NCI-H2081 treated with DMSO at 0.1 percent for 48 hours (cell line): ENCODE data around the gene OR2T8.
"Not testable (repeated sequence)": the region's sequence is repeated elsewhere in the genome, so short reads cannot be mapped to it uniquely, and the experiment has no call there.

ENCODE experiments used
- DNase-seq: peaks from one replicate; lab custom pipeline; 2025; lab: John Stamatoyannopoulos, UW

Gene OR2T8, protein sequence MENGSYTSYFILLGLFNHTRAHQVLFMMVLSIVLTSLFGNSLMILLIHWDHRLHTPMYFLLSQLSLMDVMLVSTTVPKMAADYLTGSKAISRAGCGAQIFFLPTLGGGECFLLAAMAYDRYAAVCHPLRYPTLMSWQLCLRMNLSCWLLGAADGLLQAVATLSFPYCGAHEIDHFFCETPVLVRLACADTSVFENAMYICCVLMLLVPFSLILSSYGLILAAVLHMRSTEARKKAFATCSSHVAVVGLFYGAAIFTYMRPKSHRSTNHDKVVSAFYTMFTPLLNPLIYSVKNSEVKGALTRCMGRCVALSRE

DNA sequence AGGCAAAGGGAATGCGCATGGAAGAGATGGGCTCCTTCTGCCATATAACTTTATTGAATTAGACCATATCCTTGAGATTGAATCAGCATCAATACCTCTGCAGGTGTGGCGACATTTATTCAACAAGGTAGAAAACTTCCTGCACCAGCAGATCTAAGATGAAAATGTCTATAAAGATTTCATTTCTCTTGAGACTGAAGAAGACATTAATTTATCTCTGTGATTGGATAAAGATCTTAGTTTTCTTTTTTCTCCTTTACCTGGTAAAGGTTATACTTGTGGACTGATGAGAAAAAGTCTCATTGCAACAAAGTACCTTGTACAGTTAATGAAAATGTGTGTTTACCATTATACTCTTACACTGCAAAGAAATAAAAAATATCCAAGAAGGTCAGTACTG is at the start of gene OR2T8:
Gene OR2T8, plus strand, starts transcription at position 301 of the 400 bp plus-strand sequence. CDS start 766 bp downstream, outside the sequence.
- no peak for DNase-seq

DNA sequence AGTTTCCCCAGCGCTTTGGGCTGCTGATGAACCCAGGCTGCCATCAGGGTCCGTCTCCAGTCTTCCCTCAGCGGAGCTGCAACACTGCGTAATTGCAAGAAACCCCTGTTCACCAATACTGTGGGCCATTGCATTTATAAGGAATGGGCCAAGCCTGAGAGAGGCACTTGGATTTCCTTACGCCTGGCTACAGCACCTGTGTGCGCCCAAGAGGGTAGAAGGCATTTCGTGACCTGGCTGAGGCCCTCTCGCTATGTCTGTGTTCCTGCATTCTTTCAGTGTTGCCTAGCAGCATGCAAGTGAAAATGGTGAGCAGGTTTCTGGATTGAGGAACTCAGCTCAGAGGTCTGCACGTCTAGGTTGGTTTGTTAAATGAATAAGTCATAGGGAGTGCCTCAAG is 36.7 kb upstream of the OR2T8 start:
- DNase-seq, result no peak

GRCh38 chr1:247884797-247885413 is 35.1 kb upstream of the OR2T8 start:
- no peak for DNase-seq

- no peak for DNase-seq
Measured at GRCh38 chr1:247895163-247895637, 24.9 kb upstream of the OR2T8 start, which contains the start of gene OR2W3. Gene OR2W3 (plus strand): TSS chr1:247895587. CDS start chr1:247895587, 0 bp downstream.

DNA sequence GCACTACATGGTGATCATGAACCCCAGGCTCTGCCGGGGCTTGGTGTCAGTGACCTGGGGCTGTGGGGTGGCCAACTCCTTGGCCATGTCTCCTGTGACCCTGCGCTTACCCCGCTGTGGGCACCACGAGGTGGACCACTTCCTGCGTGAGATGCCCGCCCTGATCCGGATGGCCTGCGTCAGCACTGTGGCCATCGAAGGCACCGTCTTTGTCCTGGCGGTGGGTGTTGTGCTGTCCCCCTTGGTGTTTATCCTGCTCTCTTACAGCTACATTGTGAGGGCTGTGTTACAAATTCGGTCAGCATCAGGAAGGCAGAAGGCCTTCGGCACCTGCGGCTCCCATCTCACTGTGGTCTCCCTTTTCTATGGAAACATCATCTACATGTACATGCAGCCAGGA is 24.1 kb upstream of the OR2T8 start:
- no peak for DNase-seq

DNA sequence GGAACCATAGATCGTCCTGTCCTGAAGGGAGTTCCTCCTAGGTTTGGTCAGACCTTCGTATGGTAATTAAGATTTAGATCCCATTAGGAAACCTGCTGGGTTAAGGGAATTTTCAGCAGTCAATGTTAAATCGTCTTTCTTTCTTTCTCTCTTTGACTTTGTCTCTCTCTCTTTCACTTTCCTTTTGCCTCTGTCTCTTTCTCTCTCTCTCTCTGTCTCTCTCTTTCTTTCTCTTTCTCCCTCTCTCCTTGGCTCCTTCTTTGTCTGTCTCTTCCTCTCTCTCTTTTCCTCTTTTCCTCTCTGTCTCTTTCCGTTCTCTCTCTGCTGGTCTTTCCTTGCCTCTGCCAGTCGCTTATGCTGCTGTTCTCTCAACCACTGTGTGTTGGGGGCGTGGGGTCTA is 15.9 kb upstream of the OR2T8 start:
- no peak for DNase-seq

DNA sequence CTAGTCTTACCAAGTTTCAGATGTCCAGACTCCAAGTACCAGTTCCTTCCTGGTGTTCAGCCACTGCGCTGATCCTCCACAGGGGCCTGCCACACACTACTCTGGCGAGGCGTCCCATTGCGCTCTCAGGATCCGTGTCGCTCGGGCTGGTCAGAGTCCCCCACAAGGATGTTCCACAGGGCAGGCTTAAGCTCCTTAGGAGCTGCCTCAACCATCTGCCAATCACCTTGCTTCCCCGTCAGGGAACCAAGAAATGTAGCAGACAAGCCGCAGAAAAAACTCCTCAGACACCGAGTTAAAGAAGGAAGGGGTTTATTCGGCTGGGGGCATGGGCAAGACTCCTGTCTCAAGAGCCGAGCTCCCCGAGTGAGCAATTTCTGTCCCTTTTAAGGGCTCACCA is 14.9 kb upstream of the OR2T8 start:
- DNase-seq, result no peak

DNA sequence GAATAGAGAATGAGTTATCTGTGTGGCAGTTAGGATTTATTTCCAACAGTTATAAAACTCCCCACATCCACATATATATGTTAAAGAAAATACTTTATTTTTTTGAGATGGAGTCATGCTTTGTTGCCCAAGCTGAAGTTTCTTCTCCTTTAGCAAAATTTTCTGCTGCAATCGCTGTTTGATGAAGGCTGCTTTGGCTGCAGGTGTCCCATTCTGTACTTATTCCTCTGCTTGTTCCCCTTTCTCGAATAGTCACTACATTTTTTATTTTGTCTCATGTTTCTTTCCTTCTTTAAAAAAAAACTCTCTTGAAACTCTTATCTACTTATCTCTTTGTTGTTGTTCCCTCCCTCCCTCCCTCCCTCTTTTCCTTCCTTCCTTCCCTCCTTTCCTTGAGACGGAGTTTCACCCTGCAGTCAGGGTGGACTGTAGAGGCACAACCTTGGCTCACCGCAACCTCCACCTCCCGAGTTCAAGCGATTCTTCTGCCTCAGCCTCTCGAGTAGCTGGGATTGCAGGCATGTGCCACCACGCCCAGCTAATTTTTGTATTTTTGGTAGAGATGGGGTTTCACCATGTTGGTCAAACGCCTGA is 14.0 kb upstream of the OR2T8 start:
- no peak for DNase-seq

- no peak for DNase-seq
Measured at GRCh38 chr1:247906504-247907047, 13.5 kb upstream of the OR2T8 start.

DNA sequence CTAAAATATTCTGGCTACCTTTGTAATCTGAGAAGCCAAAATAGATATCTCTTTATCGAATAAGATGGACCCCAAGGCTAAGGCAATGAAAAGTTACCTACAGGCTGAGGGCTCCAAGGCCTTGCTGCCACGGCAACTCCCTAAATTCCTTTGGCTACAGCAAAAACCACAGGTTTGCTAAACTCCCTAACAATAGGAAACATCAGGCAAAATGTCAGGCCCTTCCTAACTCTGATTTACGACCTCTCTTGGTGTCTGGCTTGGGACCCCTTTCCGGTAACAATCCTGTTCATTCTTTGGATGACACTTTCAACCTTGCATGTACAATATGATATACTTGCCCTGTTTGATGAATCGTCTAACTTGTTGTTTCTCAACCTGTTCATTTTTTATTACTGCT is 11.3 kb upstream of the OR2T8 start:
- no peak for DNase-seq

DNA sequence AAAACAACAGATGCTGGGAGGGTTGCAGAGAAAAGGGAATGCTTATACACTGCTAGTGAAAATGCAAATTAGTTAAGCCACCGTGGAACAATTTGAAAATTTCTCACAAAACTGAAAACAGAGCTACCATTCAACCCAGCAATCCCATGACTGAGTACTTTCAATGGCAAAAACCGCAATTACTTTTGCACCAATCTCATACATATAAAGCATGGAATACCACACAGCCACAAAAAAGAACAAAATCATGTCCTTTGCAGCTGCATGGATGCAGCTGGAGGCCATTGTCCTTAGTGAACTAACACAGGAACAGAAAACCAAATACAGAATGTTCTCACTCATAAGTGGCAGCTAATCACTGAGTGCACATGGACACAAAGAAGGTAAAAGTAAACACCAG is 6.3 kb upstream of the OR2T8 start:
- DNase-seq, result no peak

- DNase-seq, result no peak
Measured at GRCh38 chr1:247914941-247915662, 5.0 kb upstream of the OR2T8 start.

GRCh38 chr1:247923941-247924340 is 3.9 kb downstream of the OR2T8 start:
- DNase-seq, result no peak

DNA sequence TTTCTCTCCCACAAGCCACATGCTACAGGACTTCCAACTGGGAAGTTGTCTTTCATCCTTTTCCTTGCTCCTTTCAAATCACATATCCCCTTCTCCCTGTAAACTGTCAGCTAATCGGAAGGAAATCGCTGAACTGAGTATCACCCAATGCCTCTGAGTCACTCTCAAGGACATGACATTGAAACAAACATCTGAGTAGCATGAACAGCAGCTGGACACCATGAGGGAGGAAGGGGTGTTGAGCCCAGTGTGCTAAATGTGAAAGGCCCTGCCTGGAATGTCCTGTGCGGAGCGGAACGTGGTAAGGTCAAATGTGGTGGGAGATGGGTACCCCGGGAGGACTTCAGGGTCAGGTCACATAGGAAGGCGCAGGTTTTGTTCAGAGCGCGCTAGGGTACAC is 4.8 kb downstream of the OR2T8 start, which contains the start of gene OR2AJ1:
Gene OR2AJ1, plus strand, starts transcription at position 22 of the 400 bp plus-strand sequence. CDS start 8,880 bp downstream, outside the sequence.
- DNase-seq, result no peak

GRCh38 chr1:247933989-247934388 is 13.9 kb downstream of the OR2T8 start:
- DNase-seq, result no peak

- no peak for DNase-seq
Measured at GRCh38 chr1:247935781-247936180, 15.7 kb downstream of the OR2T8 start.

GRCh38 chr1:247936415-247936814 is 16.4 kb downstream of the OR2T8 start:
- no peak for DNase-seq

GRCh38 chr1:247936965-247937734 is 17.1 kb downstream of the OR2T8 start:
- not testable (repeated sequence) for DNase-seq

GRCh38 chr1:247942624-247943023 is 22.6 kb downstream of the OR2T8 start:
- no peak for DNase-seq

DNA sequence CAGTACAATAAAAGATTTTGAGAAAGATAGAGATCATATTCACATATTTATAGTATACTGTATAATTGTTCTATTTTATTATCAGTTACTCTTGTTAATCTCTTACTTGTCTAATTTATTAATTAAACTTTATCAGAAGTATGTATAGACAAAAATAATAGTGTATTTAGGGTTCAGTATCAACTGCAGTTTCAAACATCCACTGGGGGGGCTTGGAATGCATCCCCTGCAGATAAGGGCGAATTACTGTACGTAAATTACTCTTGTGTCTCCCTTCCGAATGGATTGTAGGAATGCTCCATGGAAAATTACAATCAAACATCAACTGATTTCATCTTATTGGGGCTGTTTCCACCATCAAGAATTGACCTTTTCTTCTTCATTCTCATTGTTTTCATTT is 28.5 kb downstream of the OR2T8 start, which contains the start of gene OR2L8:
Gene OR2L8, plus strand, starts transcription at position 301 of the 400 bp plus-strand sequence. Its CDS starts 0 bp downstream, at position 301.
- no peak for DNase-seq

GRCh38 chr1:247953408-247953807 is 33.4 kb downstream of the OR2T8 start:
- no peak for DNase-seq
